ENCODE results near the gene LGALS14. TPM values are rescaled to one million over a fixed set of nuclear protein-coding genes. Genes with fewer than 3 reads are reported as not detected.

LGALS14 gene
- total RNA-seq, 1 experiment from 2014 or later: not detected

DNA sequence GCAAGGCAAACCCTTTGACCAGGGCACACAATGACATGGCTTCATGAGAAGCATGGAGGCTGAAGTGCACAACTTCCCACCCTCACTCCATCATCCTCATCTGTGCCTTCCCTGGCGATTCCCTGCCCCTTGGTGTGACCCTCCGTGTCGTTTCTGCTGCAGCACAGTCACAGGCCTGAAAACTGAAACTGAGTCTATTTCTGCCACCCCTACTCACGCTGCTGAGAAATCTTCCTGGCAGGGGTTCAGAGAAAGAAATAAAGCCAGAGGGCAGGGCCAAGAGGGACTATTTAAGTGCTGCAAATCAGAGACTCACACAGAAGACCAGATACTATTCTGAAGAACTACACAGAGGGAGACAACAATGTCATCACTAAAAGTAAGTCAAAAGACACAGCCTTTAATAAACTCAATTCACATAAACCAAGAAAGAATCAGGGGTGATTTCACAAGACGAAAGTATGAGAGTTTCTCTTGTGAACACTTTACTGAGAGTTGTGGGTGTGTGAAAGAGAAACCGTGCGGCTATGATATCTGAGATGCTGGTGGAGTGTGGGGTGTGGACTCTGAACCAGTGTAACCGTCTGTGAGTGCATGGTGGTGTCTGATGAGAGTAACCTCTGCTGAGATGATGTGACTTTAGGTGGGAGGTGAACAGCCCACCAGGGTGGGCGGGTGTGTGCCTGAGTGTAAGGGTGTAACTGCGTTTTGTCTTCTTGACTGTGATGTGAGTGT, 25.1 kb upstream of the LGALS14 start:
- peaks cover 0 to 6% of the 10 kb centered on the region in 2 experiments; a peak in 1 of 4 replicates for H3K4me1 ChIP-seq (ENCODE audit: control insufficient read depth in 1 of 2, insufficient read depth in 2 of 2, low read length in 2 of 2)
- intact Hi-C loops (cut with micrococcal nuclease): no loop called here
- no peaks in the 10 kb centered on the region for H3K36me3 ChIP-seq (ENCODE audit: control insufficient read depth in 1 of 2, insufficient read depth in 2 of 2, low read length in 2 of 2)
- H3K27ac ChIP-seq (ENCODE audit: low read depth, low read length): no peak overlapping the region
- H3K4me3 ChIP-seq (replicated peaks in 1 of 2; ENCODE audit: low read depth in 1 of 2, low read length in 2 of 2): no peak overlapping the region
- no peaks in the 10 kb centered on the region for H4K20me1 ChIP-seq (ENCODE audit: insufficient read depth)
- H3K9me2 ChIP-seq (ENCODE audit: insufficient read depth): no peaks in the 10 kb centered on the region
- no peak overlapping the region for H3K9ac ChIP-seq (ENCODE audit: low read length)
- RAD21 ChIA-PET (ENCODE audit: low non-redundant PET in 1 of 2, low total read pairs in 2 of 2, uncharacterized antibody in 2 of 2, unreplicated experiment in 2 of 2): no interaction called here
- H2AFZ ChIP-seq (ENCODE audit: low read depth, low read length, poor library complexity, severe bottlenecking): no peak overlapping the region
- H3K4me2 ChIP-seq (ENCODE audit: low read length): no peak overlapping the region
- no TSS peak for BruUV-seq (replicated peaks)
- CTCF ChIA-PET: no interaction called here
- TF ChIP-seq FOSL1 (IDR thresholded peaks at IDR 0.05; ENCODE audit: low read depth) (no peak), ELF1 (IDR thresholded peaks at IDR 0.05; ENCODE audit: borderline replicate concordance, low read depth) (no peak), EZH2phosphoT487 (IDR thresholded peaks at IDR 0.05; ENCODE audit: borderline replicate concordance) (no peak), JUND (IDR thresholded peaks at IDR 0.05) (no peak), SP1 (IDR thresholded peaks at IDR 0.05; ENCODE audit: low read depth) (no peak), POLR2A (IDR thresholded peaks at IDR 0.05; ENCODE audit: borderline replicate concordance, extremely low read depth, insufficient read depth, insufficient read length) (no peak), POLR2AphosphoS5 (IDR thresholded peaks at IDR 0.05; ENCODE audit: low read depth, low read length) (no peak), ATF3 (IDR thresholded peaks at IDR 0.05) (no peak), CEBPB (IDR thresholded peaks at IDR 0.05; ENCODE audit: low read depth) (no peak), EZH2 (IDR thresholded peaks at IDR 0.05) (no peak), YY1 (IDR thresholded peaks at IDR 0.05; ENCODE audit: extremely low read depth, insufficient replicate concordance, low read depth, low read length) (no peak), SIN3A (IDR thresholded peaks at IDR 0.05; ENCODE audit: low read depth) (no peak), SRF (IDR thresholded peaks at IDR 0.05; ENCODE audit: low read depth) (no peak), CBX3 (IDR thresholded peaks at IDR 0.05; ENCODE audit: low read depth) (no peak), RAD21 (IDR thresholded peaks at IDR 0.05; ENCODE audit: low read depth) (no peak), ZNF274 (IDR thresholded peaks at IDR 0.05; ENCODE audit: low read depth, low read length) (no peak)
- TF ChIP-seq, protein P1, sequence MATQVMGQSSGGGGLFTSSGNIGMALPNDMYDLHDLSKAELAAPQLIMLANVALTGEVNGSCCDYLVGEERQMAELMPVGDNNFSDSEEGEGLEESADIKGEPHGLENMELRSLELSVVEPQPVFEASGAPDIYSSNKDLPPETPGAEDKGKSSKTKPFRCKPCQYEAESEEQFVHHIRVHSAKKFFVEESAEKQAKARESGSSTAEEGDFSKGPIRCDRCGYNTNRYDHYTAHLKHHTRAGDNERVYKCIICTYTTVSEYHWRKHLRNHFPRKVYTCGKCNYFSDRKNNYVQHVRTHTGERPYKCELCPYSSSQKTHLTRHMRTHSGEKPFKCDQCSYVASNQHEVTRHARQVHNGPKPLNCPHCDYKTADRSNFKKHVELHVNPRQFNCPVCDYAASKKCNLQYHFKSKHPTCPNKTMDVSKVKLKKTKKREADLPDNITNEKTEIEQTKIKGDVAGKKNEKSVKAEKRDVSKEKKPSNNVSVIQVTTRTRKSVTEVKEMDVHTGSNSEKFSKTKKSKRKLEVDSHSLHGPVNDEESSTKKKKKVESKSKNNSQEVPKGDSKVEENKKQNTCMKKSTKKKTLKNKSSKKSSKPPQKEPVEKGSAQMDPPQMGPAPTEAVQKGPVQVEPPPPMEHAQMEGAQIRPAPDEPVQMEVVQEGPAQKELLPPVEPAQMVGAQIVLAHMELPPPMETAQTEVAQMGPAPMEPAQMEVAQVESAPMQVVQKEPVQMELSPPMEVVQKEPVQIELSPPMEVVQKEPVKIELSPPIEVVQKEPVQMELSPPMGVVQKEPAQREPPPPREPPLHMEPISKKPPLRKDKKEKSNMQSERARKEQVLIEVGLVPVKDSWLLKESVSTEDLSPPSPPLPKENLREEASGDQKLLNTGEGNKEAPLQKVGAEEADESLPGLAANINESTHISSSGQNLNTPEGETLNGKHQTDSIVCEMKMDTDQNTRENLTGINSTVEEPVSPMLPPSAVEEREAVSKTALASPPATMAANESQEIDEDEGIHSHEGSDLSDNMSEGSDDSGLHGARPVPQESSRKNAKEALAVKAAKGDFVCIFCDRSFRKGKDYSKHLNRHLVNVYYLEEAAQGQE (IDR thresholded peaks at IDR 0.05; ENCODE audit: low read depth): no peak
- TF ChIP-seq, protein P2, sequence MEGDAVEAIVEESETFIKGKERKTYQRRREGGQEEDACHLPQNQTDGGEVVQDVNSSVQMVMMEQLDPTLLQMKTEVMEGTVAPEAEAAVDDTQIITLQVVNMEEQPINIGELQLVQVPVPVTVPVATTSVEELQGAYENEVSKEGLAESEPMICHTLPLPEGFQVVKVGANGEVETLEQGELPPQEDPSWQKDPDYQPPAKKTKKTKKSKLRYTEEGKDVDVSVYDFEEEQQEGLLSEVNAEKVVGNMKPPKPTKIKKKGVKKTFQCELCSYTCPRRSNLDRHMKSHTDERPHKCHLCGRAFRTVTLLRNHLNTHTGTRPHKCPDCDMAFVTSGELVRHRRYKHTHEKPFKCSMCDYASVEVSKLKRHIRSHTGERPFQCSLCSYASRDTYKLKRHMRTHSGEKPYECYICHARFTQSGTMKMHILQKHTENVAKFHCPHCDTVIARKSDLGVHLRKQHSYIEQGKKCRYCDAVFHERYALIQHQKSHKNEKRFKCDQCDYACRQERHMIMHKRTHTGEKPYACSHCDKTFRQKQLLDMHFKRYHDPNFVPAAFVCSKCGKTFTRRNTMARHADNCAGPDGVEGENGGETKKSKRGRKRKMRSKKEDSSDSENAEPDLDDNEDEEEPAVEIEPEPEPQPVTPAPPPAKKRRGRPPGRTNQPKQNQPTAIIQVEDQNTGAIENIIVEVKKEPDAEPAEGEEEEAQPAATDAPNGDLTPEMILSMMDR (IDR thresholded peaks at IDR 0.05 in 2 of 3, conservative IDR thresholded peaks at IDR 0.05 in 1 of 3; ENCODE audit: borderline replicate concordance in 1 of 3, insufficient read depth in 1 of 3, low read depth in 2 of 3, low read length in 2 of 3): no peak
- no peak for DNase-seq (ENCODE audit: low read depth, low spot score)
- peaks cover 11% of the 10 kb centered on the region; the same call in 1 of the 2 replicates for H3K27me3 ChIP-seq (ENCODE audit: insufficient read depth, low read length)
- H3K79me2 ChIP-seq (ENCODE audit: insufficient read depth, low read length): no peaks in the 10 kb centered on the region
- ATAC-seq: no peak
- H3K9me3 ChIP-seq (ENCODE audit: control insufficient read depth in 1 of 2, insufficient read depth in 1 of 2, low read depth in 1 of 2, low read length in 2 of 2): no peaks in the 10 kb centered on the region
- POLR2A ChIA-PET: no interaction called here
